22Rv1 (cell line): ENCODE measurements around the gene WWOX.

Experiments used
- H3K27ac ChIP-seq: fragments of 450-650 bp; 2 replicates; pipeline ENCODE4 v1.5.1; 2017
- CTCF ChIP-seq: fragments of 450-650 bp; IDR thresholded peaks from 2 replicates; pipeline ENCODE4 v1.5.1; 2017; ENCODE audit warnings: mild to moderate bottlenecking
- ZFX ChIP-seq: fragments of 450-650 bp; IDR thresholded peaks from 2 replicates; pipeline ENCODE4 v1.6.1; 2017; ENCODE audit warnings: antibody characterized with exemption, borderline replicate concordance

Gene WWOX

GRCh38 chr16:78654929-78655328 lies 555.5 kb downstream of the WWOX start:
- TF ChIP-seq CTCF = no peak
- TF ChIP-seq ZFX = no peak
- H3K27ac ChIP-seq = no peak overlapping the region

DNA sequence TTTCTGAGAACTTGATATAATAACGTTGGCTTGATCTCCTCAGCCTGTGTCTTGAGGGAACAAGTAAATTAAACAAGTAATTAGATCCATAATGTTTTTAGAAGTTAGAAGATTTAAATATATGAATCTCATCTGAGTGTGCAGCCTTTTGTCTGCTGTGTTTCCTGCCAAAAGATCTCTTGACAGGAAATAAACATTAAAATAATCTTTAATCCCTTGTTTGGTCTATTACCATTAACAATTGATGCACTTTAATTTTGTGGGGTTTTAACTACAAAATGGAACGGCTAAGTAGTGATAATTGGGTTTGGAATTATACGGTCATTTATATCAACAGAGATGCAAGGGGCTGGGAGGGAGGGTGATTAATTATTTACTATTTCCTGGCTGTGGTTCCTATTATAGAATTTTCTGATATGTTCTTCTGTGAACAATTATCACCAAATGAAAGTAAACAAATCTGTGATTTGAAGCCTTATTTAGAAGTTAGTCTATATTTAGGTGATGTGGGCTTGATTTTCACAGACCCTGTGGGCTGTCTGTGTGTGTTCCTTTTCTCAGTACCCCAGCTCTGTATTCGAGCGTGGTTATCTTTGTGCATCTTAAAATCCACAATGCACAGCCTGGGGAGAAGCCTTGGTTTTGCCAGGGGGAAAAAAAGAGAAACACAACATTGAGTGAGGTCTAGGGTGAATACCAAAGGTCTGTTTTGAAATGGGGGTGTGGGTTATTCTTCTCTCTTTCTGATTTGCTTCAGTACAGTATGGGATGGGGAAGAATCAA lies 556.1 kb downstream of the WWOX start:
- no peak for TF ChIP-seq CTCF
- no peak for TF ChIP-seq ZFX
- H3K27ac ChIP-seq = no peak overlapping the region

DNA sequence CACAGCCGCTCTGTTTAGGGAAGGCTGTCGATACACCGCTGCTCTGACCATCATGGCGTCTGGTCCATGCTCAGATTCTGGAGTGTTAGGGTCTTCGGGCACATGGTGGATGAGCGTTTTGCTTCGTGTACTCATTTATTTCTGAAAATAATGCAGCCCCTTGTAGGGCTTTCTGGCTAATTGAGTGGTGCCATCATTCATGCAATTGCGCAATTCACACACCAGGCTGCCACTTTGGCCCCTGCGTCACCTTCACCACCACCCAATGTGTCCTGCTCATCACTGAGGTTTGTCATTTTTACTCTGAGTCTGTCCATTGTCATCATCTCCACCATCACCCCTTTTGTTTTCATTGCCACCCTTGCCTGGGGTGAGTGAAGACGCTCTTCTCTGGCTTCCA lies 557.4 kb downstream of the WWOX start:
- no peak overlapping the region for H3K27ac ChIP-seq
- TF ChIP-seq CTCF (no peak), ZFX (no peak)

DNA sequence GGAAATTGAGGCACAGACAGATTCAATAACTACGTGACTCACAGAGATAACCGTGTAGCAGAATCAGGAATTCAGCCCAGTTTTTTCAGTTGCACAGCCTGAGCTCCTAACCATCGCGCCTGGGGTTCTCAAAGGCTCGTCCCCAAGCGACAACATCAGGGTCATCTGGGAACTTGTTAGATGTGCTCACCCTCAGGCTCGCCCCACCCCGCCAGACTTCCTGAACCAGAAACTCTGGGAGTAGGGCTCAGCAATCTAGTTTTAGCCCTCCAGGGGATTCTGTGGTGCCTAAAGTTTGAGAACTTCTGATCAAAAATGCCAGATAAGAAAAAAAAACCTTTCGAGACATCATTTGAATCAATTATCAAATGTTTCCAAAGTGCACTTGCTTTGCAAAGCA lies 559.8 kb downstream of the WWOX start:
- no peak for TF ChIP-seq CTCF
- no peak for TF ChIP-seq ZFX
- no peak overlapping the region for H3K27ac ChIP-seq

DNA sequence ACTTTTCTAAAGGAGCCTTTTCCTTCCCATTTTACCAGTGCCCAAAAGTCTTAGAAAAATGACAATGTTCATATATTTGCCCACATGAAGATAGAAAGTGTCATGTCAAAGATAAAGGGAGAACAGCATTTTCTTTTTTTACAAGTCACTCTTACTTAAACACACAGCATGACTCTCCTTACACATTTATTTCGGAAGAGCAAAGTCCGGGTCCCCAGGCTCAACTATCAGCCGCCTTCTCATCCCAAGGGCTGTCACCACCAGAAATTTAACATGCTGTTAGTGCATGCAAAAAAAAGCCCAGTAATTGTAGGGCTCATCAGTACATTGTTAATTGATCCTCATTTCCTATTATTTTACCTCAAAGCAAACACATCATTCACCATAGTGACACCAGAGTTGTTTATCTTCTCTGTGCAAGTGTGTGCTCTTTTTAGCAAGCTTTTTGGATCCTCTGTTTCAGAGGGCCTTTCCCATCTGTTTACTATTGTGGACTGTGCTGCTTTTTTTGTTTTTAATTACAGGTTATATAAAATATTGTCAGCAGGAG lies 560.3 kb downstream of the WWOX start:
- H3K27ac ChIP-seq = no peak overlapping the region
- TF ChIP-seq CTCF = no peak
- no peak for TF ChIP-seq ZFX

DNA sequence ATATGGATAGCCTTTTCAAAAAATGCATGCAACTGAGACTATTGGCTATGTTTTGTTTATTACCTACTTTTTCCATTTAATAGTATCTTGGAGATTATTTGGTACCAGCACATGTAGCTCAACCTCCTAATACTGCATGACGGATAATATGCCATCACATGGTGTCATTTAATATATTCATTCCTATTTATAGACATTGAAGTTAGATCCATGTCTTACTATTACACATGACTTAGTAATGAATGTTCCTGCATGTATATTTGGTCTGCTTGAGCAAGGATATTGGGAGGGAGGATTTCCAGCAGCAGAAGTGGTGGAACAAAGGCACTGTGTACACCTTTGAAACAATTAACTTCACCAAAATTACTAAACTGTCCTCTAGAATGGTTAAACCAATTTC lies 561.3 kb downstream of the WWOX start:
- no peak overlapping the region for H3K27ac ChIP-seq
- TF ChIP-seq CTCF (no peak), ZFX (no peak)

DNA sequence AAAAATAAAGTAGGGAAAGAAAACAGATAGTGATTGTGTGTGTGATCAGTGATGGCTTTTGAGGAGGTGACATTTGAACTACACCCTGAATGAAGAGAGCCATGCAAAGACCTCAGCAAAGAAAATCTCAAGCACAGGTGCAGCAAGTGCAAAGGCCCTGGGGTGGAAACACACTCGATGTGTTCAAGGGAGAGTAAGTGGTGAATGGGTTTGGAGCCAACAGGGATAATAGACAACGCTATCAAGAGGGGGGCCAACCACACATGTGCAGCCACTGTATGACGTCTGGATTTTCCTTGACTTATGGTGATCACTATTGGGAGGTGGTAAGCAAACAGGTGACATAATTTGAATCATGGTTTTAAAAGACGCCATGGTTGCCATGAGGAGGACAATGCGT lies 564.2 kb downstream of the WWOX start:
- TF ChIP-seq ZFX = no peak
- TF ChIP-seq CTCF = no peak
- no peak overlapping the region for H3K27ac ChIP-seq
